Uterus (tissue), 4 donors: ENCODE results near the gene PLAGL1. TPM values are rescaled to one million over a fixed set of nuclear protein-coding genes. Genes with fewer than 3 reads are reported as not detected.

ENCODE experiments used
- DNase-seq, 2 donors: peaks; one replicate each; pipeline ENCODE4 v3.0.0-alpha.2; 2019 to 2020
- H3K27ac ChIP-seq, 2 donors: fragments of 200-600 bp; sonication (generic); 1 replicate in 1 of 2; 2 replicates in 1 of 2; pipeline ENCODE4 v1.5.1; 2016 to 2018
- H3K27me3 ChIP-seq, 2 donors: fragments of 200-600 bp; sonication (generic); one replicate each; pipeline ENCODE4 v1.5.1; 2018 to 2019; ENCODE audit warnings: control low read depth in 1 of 2
- H3K36me3 ChIP-seq, 2 donors: fragments of 200-600 bp; sonication (generic); one replicate each; pipeline ENCODE4 v1.5.1; 2019; ENCODE audit warnings: control low read depth in 1 of 2
- H3K4me1 ChIP-seq, 2 donors: fragments of 200-600 bp; sonication (generic); one replicate each; pipeline ENCODE4 v1.5.1; 2018 to 2019; ENCODE audit warnings: control low read depth in 1 of 2
- H3K4me3 ChIP-seq, 2 donors: fragments of 200-600 bp; sonication (generic); 1 replicate in 1 of 2; 2 replicates in 1 of 2; pipeline ENCODE4 v1.5.1; 2018 to 2019; ENCODE audit warnings: mild to moderate bottlenecking in 1 of 2
- H3K9me3 ChIP-seq, 2 donors: fragments of 200-600 bp; sonication (generic); one replicate each; pipeline ENCODE4 v1.5.1; 2019; ENCODE audit warnings: control low read depth in 1 of 2
- CTCF ChIP-seq, 4 experiments: fragments of 200-600 bp in 2 of 4; fragments of 450-650 bp in 2 of 4; sonication (generic) in 2 of 4; IDR thresholded peaks; one replicate each; pipeline ENCODE4 v1.5.1; 2016 to 2019; ENCODE audit warnings: antibody characterized with exemption in 4 of 4, mild to moderate bottlenecking in 2 of 4, moderate library complexity in 1 of 4
- POLR2A ChIP-seq, 2 donors: fragments of 450-650 bp; IDR thresholded peaks; one replicate each; pipeline ENCODE4 v1.6.1; 2016; ENCODE audit warnings: antibody characterized with exemption in 2 of 2, mild to moderate bottlenecking in 1 of 2, moderate library complexity in 1 of 2
- intact Hi-C: fragments of 100-400 bp; cut with DNase I; formaldehyde crosslinking; loops from one replicate; pipeline ENCODE4 v1.15.1; 2023; ENCODE audit warnings: low total_unique reads
- total RNA-seq, 4 donors: library from RNA; depleted of rRNA in 3 of 4; stranded (reverse); fragments of >200 nt in 3 of 4; gene quantifications; one replicate each; pipeline versions ENCODE4 v1.1.0 to v1.2.4, GENCODE V29; 2014 to 2023
- donor health status: DM: yes; HTN: yes; CAD: no.

Gene PLAGL1
- total RNA-seq, 4 donors from 2014 or later, result 8.7 to 76.9 (median 29.3) TPM

- peak overlapping the region; percentile 75 to 82 for H3K27ac ChIP-seq
- no peaks in the 10 kb centered on the region for H3K4me1 ChIP-seq
- H3K36me3 ChIP-seq, result no peaks in the 10 kb centered on the region
- no peak for TF ChIP-seq POLR2A (IDR thresholded peaks at IDR 0.05)
- no peak for TF ChIP-seq CTCF (IDR thresholded peaks at IDR 0.05)
- no peak for DNase-seq
- no peaks in the 10 kb centered on the region for H3K27me3 ChIP-seq
- no peaks in the 10 kb centered on the region for H3K9me3 ChIP-seq
- intact Hi-C loops, result no loop called here
- peak overlapping the region; percentile 27 to 71 for H3K4me3 ChIP-seq
Measured at GRCh38 chr6:144007478-144008119, 460 bp downstream of the PLAGL1 start.

GRCh38 chr6:144006736-144007477, 1.2 kb downstream of the PLAGL1 start:
- H3K27me3 ChIP-seq, result no peaks in the 10 kb centered on the region
- TF ChIP-seq CTCF (IDR thresholded peaks at IDR 0.05), result no peak
- TF ChIP-seq POLR2A (IDR thresholded peaks at IDR 0.05), result no peak
- intact Hi-C loops, result no loop called here
- peak overlapping the region; percentile 75 to 82 for H3K27ac ChIP-seq
- DNase-seq, result peak in 1 of 2 donors; percentile 22
- H3K4me3 ChIP-seq, result peak overlapping the region; percentile 27 to 71
- no peaks in the 10 kb centered on the region for H3K9me3 ChIP-seq
- no peaks in the 10 kb centered on the region for H3K36me3 ChIP-seq
- H3K4me1 ChIP-seq, result no peaks in the 10 kb centered on the region

- intact Hi-C loops, result no loop called here
- DNase-seq, result no peak
- H3K4me3 ChIP-seq, result no peak overlapping the region
- no peaks in the 10 kb centered on the region for H3K27me3 ChIP-seq
- H3K27ac ChIP-seq, result no peak overlapping the region
- H3K9me3 ChIP-seq, result peaks cover 0 to 4% of the 10 kb centered on the region in 2 donors
- no peaks in the 10 kb centered on the region for H3K36me3 ChIP-seq
- no peaks in the 10 kb centered on the region for H3K4me1 ChIP-seq
- TF ChIP-seq CTCF (IDR thresholded peaks at IDR 0.05), result no peak
Measured at GRCh38 chr6:143999406-143999805, 8.7 kb downstream of the PLAGL1 start.

- Histone ChIP-seq H3K27me3 (no peaks in the 10 kb centered on the region), H3K4me3 (no peak overlapping the region), H3K9me3 (peaks cover 0 to 4% of the 10 kb centered on the region in 2 donors), H3K27ac (no peak overlapping the region), H3K36me3 (no peaks in the 10 kb centered on the region), H3K4me1 (no peaks in the 10 kb centered on the region)
- no peak for DNase-seq
- intact Hi-C loops, result no loop called here
- no peak for TF ChIP-seq POLR2A (IDR thresholded peaks at IDR 0.05)
- no peak for TF ChIP-seq CTCF (IDR thresholded peaks at IDR 0.05)
Measured at GRCh38 chr6:143998686-143999085, 9.4 kb downstream of the PLAGL1 start.

- no peak overlapping the region for H3K27ac ChIP-seq
- TF ChIP-seq CTCF (IDR thresholded peaks at IDR 0.05) (no peak), POLR2A (IDR thresholded peaks at IDR 0.05) (no peak)
- intact Hi-C loops, result no loop called here
- no peaks in the 10 kb centered on the region for H3K27me3 ChIP-seq
- no peaks in the 10 kb centered on the region for H3K36me3 ChIP-seq
- no peaks in the 10 kb centered on the region for H3K4me1 ChIP-seq
- no peaks in the 10 kb centered on the region for H3K9me3 ChIP-seq
- no peak for DNase-seq
- H3K4me3 ChIP-seq, result no peak overlapping the region
Measured at GRCh38 chr6:143993965-143994646, 14.0 kb downstream of the PLAGL1 start.
